SIG-M5 treated with dmso at 0.1 percent for 504 hours (cell line): ENCODE measurements around the gene DDX23.
"Not testable (repeated sequence)": the region's sequence is repeated elsewhere in the genome, so short reads cannot be mapped to it uniquely, and the experiment has no call there.

Experiments
- DNase-seq: peaks from one replicate; lab custom pipeline; 2025; ENCODE audit not compliant: unreplicated experiment; lab: John Stamatoyannopoulos, UW

The DDX23 gene

GRCh38 chr12:48863291-48863690, 11.3 kb upstream of the DDX23 start:
- DNase-seq, result no peak

DNA sequence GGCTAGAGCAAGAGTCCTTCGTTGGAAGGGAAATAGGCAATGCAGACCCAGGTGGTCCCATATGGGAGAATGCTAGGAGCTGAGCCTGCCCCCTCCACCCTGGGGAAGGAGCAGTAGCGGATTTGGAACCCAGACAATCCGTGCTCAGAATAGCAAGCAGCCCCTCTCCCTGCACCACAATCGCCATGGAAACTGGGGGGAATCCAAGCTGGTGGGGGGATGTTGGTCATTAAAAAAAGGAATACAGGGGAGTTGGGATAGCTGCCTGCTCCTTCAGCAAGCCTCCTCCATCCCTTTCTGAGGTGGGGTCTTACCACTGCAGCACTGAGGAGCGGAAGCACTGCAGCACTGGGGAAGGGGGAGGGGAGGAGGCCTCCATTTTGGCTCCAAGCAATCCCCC, 10.8 kb upstream of the DDX23 start:
- DNase-seq, result no peak

- no peak for DNase-seq
Observed at GRCh38 chr12:48861111-48861510, 9.1 kb upstream of the DDX23 start.

DNA sequence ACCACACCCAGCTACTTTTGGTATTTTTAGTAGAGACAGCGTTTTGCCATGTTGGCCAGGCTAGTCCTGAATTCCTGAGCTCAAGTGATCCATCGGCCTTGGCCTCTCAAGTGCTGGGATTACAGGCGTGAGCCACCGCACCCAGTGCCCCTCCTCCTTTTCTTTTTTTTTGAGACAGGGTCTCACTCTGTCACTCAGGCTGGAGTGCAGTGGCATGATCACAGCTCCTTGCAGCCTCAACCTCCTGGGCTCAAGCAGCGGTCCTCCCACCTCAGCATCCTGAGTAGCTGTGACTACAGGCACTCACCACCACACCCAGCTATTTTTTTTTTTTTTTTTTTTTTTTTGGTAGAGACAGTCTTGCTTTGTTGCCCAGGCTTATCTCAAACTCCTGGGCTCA, 8.3 kb upstream of the DDX23 start:
- DNase-seq, result not testable (repeated sequence)

DNA sequence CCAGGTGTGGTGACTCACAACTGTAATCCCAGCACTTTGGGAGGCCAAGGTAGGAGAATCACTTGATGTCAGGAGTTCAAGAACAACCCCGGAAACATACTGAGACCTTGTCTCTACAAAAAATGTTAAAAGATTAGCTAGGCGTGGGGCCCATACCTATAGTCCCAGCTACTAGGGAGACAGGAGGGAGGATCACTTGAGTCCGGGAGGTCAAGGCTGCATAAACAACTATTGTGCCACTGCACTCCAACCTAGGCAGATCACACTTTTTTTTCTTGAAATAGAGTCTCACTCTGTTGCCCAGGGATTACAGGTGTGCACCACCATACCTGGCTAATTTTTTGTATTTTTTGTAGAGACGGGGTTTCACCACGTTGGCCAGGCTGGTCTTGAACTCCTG, 7.6 kb upstream of the DDX23 start:
- no peak for DNase-seq

DNA sequence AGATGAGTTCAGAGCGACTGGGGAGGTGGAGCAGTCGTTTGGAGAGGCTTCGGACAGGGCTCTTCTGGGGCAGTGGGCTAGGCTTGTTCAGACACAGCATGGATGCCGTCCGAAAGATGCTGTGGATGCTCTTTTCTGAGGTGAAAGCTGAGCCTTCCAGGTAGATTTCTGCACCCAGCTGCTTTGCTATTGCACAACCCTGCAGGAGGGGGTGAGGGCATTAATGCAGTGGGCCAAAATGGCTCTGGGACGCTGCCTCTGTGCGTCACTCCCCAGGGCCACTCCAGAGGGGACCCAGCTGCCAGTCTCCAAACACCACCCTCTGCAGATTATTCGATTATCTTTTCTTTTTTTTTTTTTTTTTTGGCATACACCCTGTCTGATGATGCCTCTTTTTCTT, 6.1 kb upstream of the DDX23 start:
- no peak for DNase-seq

DNA sequence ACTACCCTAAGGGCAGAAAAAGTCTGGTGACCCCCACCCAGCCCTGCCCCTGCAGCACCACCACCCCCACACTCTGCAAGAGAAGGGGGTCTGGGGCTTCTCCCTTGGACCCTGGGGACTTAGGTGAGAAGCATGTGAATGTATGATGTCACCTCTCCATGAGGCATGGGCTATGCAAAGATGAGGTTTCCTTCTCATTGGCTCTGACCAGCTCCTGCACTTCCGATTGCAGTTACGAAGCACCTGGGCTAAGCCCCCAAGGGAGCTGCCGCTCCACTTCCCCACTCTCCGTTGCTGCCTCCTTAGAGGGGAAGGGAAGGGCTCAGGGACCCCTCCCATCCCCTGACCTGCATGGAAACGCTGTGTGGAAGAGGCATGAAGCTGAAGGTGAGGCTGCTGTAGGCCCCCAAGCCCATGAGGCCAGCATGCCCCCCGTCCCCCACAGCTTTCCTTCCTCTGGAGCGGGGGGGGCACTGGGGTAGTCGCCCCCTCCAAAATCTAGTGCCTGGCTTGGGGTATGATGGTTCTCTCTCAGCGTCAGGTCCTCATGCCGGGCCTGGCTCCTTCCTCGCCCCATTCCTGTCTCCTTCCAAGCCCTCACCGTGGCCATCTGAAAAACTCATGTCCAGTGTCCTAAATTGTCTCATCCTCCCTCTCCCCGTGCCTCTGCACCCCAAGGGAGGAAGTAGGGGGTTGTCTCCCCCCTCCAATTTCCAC, 5.5 kb upstream of the DDX23 start:
- DNase-seq, result no peak

GRCh38 chr12:48856379-48856778, 4.4 kb upstream of the DDX23 start:
- DNase-seq, result no peak

GRCh38 chr12:48854932-48855331, 3.0 kb upstream of the DDX23 start:
- not testable (repeated sequence) for DNase-seq

DNA sequence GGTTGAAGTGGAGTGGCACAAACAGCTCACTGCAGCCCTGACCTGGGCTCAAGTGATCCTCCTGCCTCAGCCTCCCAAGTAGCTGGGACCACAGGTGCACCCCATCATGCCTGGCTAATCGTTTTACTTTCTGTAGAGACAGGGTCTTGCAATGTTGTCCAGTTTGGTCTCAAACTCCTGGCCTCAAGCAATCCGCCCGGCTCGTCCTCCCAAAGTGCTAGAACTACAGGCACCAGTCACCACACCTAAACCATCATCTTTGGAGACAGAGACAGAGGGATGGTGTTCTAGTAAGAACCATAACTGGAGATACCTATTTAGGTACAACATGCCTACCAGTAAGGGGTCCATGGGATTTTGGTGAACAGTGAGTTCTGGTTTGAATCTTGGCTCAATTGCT, 2.5 kb upstream of the DDX23 start:
- DNase-seq, result no peak

GRCh38 chr12:48852734-48853688, 1.0 kb upstream of the DDX23 start:
- peak; percentile 87 for DNase-seq

- not testable (repeated sequence) for DNase-seq
Observed at GRCh38 chr12:48842021-48842420, 9.9 kb downstream of the DDX23 start.

- no peak for DNase-seq
Observed at GRCh38 chr12:48838048-48838447, 13.9 kb downstream of the DDX23 start.

- no peak for DNase-seq
Observed at GRCh38 chr12:48832321-48833060, 19.5 kb downstream of the DDX23 start.

- no peak for DNase-seq
Observed at GRCh38 chr12:48831257-48831656, 20.7 kb downstream of the DDX23 start.

- no peak for DNase-seq
Observed at GRCh38 chr12:48828841-48829575, 23.0 kb downstream of the DDX23 start.

GRCh38 chr12:48828293-48828692, 23.7 kb downstream of the DDX23 start:
- no peak for DNase-seq

DNA sequence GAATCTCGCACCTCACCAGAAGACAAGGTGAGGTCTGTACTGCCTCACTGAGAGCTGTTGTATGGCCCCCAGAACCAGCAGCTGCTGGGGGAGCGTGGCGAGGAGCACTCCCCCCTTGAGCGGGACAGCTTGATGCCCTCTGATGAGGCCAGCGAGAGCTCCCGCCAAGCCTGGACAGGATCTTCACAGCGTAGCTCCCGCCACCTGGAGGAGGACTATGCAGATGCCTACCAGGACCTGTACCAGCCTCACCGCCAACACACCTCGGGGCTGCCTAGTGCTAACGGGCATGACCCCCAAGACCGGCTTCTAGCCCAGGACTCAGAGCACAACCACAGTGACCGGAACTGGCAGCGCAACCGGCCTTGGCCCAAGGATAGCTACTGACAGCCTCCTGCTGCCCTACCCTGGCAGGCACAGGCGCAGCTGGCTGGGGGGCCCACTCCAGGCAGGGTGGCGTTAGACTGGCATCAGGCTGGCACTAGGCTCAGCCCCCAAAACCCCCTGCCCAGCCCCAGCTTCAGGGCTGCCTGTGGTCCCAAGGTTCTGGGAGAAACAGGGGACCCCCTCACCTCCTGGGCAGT, 24.4 kb downstream of the DDX23 start:
- DNase-seq, result no peak

GRCh38 chr12:48827026-48827425, 24.9 kb downstream of the DDX23 start:
- DNase-seq, result no peak

DNA sequence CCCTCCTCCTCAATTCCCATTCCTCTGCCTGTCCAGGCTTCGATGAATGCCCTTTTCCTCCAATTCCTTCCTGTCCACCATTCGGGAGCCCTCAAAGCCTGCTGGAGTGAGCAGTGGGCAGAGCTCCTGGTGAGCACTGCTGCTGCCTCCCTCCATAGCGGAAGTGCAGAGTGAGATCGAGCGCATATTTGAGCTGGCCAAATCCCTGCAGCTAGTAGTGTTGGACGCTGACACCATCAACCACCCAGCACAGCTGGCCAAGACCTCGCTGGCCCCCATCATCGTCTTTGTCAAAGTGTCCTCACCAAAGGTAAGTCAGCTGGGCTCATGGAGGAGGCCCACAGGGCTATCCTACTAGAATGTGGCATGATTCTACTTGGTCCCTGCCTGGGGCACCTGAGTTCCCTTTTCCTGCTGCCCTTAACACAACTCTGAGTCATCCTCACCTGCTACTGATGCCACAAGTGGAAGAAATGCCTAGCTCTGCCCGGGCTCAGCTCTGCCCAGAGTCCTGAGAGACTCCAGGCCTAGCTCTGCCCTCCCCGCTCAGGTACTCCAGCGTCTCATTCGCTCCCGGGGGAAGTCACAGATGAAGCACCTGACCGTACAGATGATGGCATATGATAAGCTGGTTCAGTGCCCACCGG, 25.6 kb downstream of the DDX23 start:
- DNase-seq, result no peak
